Calu3 (cell line): ENCODE measurements around the gene ARMC9. TPM values are rescaled to one million over a fixed set of nuclear protein-coding genes. Genes with fewer than 3 reads are reported as not detected.
"Not testable (repeated sequence)": the region's sequence is repeated elsewhere in the genome, so short reads cannot be mapped to it uniquely, and the experiment has no call there.

Source experiments
- BruUV-seq: library from RNA; stranded (reverse); fragments of 400-500 nt; replicated peaks from 2 replicates; lab custom pipeline; 2021; lab: Mats Ljungman, UMichigan
- CTCF ChIA-PET: fragments of 300-600 bp; sonication (Branson Sonifier 250); formaldehyde crosslinking; loops from one replicate; lab custom pipeline; 2022; ENCODE audit warnings: antibody characterized with exemption; lab: Charles Lee
- DNase-seq: peaks from one replicate; pipeline ENCODE4 v3.0.0; 2022
- H3K27ac Mint-ChIP-seq: one replicate; pipeline ENCODE4 v1.8.0; 2022; ENCODE audit warnings: mixed read lengths; ENCODE audit not compliant: unreplicated experiment
- H3K27me3 Mint-ChIP-seq: one replicate; pipeline ENCODE4 v1.8.0; 2022; ENCODE audit warnings: mixed read lengths; ENCODE audit not compliant: unreplicated experiment
- H3K36me3 Mint-ChIP-seq: one replicate; pipeline ENCODE4 v1.8.0; 2022; ENCODE audit warnings: mild to moderate bottlenecking, moderate library complexity, mixed read lengths; ENCODE audit not compliant: insufficient read depth, unreplicated experiment
- H3K4me1 Mint-ChIP-seq: one replicate; pipeline ENCODE4 v1.8.0; 2022; ENCODE audit warnings: mild to moderate bottlenecking, low read depth, mixed read lengths; ENCODE audit not compliant: unreplicated experiment
- H3K4me3 Mint-ChIP-seq: one replicate; pipeline ENCODE4 v1.8.0; 2022; ENCODE audit warnings: mild to moderate bottlenecking, low read depth, moderate library complexity, mixed read lengths; ENCODE audit not compliant: unreplicated experiment
- H3K9me3 Mint-ChIP-seq: one replicate; pipeline ENCODE4 v1.8.0; 2022; ENCODE audit warnings: low read depth, mixed read lengths; ENCODE audit not compliant: unreplicated experiment
- intact Hi-C: fragments of 100-400 bp; cut with micrococcal nuclease; formaldehyde crosslinking; loops from one replicate; pipeline ENCODE4 v1.10.0; 2022; ENCODE audit not compliant: unreplicated experiment
- total RNA-seq: library from RNA; stranded (reverse); gene quantifications from 2 replicates; pipeline ENCODE4 v1.2.3, GENCODE V29; 2022
- TF ChIP-seq, protein P1 (sequence below): fragments of 200-600 bp; IDR thresholded peaks from one replicate; pipeline ENCODE4 v1.8.0; 2022; ENCODE audit warnings: antibody characterized with exemption; ENCODE audit not compliant: unreplicated experiment

Gene ARMC9
- total RNA-seq, 1 experiment from 2014 or later, result 13.6 TPM

DNA sequence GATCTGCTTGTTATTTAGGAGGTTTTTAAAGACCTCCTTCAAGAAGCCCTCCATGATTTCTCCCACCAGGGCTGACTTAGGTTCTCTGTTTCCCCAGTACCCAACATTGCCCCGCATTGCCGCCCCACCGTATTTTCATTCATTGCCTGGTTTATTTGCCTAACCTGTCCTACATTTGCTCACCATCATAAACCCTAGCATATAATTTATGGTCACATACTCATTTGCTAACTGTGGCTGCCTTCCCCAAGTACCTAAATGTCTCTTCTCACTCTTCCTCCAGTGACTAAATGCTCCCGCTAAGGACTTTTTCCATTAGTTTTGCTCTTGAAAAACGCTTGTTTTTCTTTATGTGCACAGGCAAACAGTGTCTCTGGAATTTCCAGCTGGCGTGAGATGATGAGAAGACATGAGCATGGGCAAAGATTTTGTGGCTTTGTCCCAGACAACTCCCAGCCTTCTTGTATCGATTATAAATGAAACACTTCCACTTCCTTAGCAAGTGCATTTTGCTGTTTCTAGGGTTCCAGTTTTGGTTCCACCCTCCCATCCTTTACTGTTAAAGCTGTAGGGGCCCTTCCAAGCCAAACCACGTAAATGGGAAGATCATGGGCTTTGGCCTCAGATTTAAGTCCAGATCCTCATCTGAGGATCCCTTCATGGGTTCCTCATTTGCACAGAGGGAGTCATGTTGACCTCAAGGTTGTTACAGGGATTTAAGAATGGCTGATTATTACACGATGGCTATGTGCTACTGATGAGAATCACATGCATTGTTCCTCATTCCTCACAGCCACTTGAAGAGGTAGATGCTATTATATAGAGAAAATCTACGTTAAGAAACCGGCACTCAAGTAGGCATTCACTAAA lies 21.0 kb upstream of the ARMC9 start:
- Mint-ChIP-seq H3K4me3 (no peak overlapping the region), H3K4me1 (peaks cover 8% of the 10 kb centered on the region), H3K27ac (peak overlapping the region; percentile 12), H3K36me3 (peaks cover 35% of the 10 kb centered on the region), H3K27me3 (no peaks in the 10 kb centered on the region), H3K9me3 (no peaks in the 10 kb centered on the region)
- TF ChIP-seq, protein P1, sequence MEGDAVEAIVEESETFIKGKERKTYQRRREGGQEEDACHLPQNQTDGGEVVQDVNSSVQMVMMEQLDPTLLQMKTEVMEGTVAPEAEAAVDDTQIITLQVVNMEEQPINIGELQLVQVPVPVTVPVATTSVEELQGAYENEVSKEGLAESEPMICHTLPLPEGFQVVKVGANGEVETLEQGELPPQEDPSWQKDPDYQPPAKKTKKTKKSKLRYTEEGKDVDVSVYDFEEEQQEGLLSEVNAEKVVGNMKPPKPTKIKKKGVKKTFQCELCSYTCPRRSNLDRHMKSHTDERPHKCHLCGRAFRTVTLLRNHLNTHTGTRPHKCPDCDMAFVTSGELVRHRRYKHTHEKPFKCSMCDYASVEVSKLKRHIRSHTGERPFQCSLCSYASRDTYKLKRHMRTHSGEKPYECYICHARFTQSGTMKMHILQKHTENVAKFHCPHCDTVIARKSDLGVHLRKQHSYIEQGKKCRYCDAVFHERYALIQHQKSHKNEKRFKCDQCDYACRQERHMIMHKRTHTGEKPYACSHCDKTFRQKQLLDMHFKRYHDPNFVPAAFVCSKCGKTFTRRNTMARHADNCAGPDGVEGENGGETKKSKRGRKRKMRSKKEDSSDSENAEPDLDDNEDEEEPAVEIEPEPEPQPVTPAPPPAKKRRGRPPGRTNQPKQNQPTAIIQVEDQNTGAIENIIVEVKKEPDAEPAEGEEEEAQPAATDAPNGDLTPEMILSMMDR, result no peak
- intact Hi-C loops, result no loop called here
- BruUV-seq, result no TSS peak
- CTCF ChIA-PET, result no interaction called here
- no peak for DNase-seq

DNA sequence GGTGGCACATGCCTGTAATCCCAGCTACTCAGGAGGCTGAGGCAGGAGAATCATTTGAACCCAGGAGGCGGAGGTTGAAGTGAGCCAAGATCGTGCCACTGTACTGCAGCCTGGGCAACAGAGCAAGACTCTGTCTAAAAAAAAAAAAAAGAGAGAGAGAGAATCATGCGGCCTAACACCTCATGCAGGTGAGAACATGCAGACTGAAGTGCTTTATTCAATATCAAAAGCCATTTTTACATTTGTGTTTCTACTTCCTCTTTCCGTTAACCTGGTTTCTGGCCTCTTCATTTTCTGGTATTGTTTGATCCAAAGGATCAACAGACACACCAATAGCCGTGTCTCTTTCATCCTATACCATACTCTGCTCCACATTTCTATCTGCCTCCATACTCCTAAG lies 19.6 kb upstream of the ARMC9 start:
- intact Hi-C loops, result not testable (repeated sequence)

DNA sequence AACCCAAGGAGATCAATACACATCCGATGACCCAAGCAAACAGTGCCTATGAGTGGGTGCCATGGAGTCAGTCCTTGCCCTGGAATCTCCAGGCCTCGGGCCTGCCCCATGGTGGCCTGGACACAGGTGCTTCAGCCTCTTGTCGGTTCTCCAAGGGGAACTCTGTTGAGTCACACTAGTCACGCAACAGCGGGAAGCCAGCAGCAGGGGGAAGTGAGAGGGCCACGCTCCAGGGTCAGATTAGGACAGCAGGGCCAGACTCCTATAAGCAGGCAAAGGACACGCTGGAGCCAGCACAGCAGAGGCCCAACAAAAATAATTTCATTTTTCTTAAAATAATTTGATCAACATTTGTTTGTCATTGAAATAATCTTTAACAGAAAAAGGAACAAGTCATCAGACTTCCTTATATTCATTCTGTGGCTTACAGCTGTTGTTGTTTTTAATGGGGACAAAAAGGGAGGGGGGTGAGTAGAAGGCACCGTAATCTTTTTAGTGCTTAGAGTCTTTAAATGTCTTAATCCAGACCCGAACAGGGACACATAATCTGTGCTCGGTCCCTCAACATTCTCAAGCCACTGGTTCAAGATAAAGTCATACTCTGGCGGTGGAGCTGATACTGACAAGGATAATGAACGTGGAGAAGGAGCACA lies 16.4 kb upstream of the ARMC9 start:
- BruUV-seq, result no TSS peak
- H3K4me3 Mint-ChIP-seq, result no peak overlapping the region
- H3K9me3 Mint-ChIP-seq, result no peaks in the 10 kb centered on the region
- peaks cover 3% of the 10 kb centered on the region for H3K36me3 Mint-ChIP-seq
- intact Hi-C loops, result no loop called here
- TF ChIP-seq, protein P1, result no peak
- no peak overlapping the region for H3K27ac Mint-ChIP-seq
- H3K27me3 Mint-ChIP-seq, result no peaks in the 10 kb centered on the region
- peak; percentile 52 for DNase-seq
- peaks cover 8% of the 10 kb centered on the region for H3K4me1 Mint-ChIP-seq
- CTCF ChIA-PET, result no interaction called here

More for the DNA sequence above, 19.6 kb upstream of the ARMC9 start:
- H3K4me3 Mint-ChIP-seq, H3K27me3 Mint-ChIP-seq, H3K4me1 Mint-ChIP-seq, H3K9me3 Mint-ChIP-seq, CTCF ChIA-PET, H3K27ac Mint-ChIP-seq, BruUV-seq, DNase-seq: not testable (repeated sequence)
- peaks cover 27% of the 10 kb centered on the region for H3K36me3 Mint-ChIP-seq

DNA sequence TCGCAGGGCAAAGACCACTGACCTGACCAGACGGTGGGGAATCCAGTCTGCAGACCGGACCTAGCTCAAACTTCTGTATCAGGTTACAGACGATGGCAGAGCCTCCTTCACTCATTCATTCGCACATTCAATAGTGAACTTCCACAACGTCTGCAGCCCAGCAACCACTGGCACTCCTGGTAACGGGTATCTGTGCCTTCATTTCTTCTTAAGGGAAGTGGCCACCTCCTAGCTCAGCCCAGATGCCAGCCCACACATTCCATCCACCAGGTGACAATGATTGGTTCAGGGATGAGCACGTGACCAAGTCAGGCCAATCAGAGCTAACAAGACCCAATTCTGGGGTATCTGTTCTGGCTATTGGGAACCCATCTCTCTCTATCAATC lies 15.9 kb upstream of the ARMC9 start:
- intact Hi-C loops, result no loop called here
- Mint-ChIP-seq H3K4me3 (no peak overlapping the region), H3K4me1 (peaks cover 8% of the 10 kb centered on the region), H3K36me3 (no peaks in the 10 kb centered on the region), H3K27me3 (no peaks in the 10 kb centered on the region), H3K27ac (no peak overlapping the region), H3K9me3 (no peaks in the 10 kb centered on the region)
- TF ChIP-seq, protein P1, result no peak
- no TSS peak for BruUV-seq
- no peak for DNase-seq
- CTCF ChIA-PET, result interaction anchor here (0.6 kb wide), 1 partner anchor 126 kb away, joined by 3 read pairs; the partner anchor contains the start of gene PSMD1
